Epithelial cell of umbilical artery (primary cell): ENCODE measurements around the gene MARK1. TPM values are rescaled to one million over a fixed set of nuclear protein-coding genes. Genes with fewer than 3 reads are reported as not detected.

ENCODE experiments used
- total RNA-seq: library from RNA; depleted of rRNA; stranded (reverse); fragments of >200 nt; gene quantifications from 2 replicates; pipeline ENCODE4 v1.2.3, GENCODE V29; 2014

The MARK1 gene
- 0.97 and 2.0 TPM in 2 replicates for total RNA-seq

DNA sequence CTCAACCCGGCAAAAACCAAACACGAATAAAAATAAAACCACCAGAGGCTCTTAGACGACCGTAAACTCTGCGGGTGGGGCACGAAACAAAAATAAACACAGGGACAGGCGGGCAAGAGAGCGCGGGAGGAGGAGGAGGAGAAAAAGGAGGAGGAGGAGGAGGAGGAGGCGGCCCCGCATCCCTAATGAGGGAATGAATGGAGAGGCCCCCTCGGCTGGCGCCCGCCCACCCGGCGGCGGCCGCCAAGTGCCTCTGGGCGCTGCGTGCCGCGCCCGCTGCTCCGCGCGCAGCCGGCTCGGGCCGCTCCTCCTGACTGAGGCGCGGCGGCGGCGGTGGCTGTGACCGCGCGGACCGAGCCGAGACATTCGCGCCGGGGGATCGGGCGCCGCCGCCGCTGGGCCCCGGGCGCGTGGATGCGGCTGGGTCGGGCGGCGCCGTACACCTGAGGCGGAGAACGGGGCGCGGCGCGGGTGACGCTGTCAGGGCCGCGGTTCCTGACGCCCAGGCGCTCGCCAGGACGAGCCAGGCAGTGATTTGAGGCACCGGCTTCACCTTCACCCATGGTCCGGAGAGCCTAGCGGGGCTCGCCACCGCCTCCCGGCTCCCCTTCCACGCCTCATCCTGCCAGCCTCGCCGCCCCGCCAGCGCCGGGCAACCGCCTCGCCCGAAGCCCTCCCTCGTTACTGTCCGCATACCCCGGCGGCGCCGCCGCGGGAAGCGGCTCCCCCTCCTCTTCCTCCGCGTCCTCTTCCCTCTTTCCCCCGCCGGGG lies at the start of gene MARK1:
TSS of gene MARK1 (plus strand) at position 229 of the 771 bp plus-strand sequence. CDS start 687 bp downstream, outside the sequence.

GRCh38 chr1:220690140-220691052 lies 162.5 kb downstream of the MARK1 start, which contains the start of gene C1orf115:
Gene C1orf115, plus strand, starts transcription at chr1:220690363. Its CDS starts 40 bp downstream, at chr1:220690403.

Other genes starting within 250 kb of the MARK1 start
- 15.3 and 48.3 TPM in 2 replicates for gene C1orf115, start 162.2 kb downstream of the MARK1 start, total RNA-seq
- gene MTARC2, start 220.2 kb downstream of the MARK1 start, total RNA-seq: 5.8 and 10.9 TPM in 2 replicates